GM19193 (cell line): ENCODE measurements around the gene ENOPH1.

Experiments
- POLR2A ChIP-seq: IDR thresholded peaks from 4 replicates; pipeline ENCODE4 v1.6.1; 2011; ENCODE audit not compliant: insufficient read depth, insufficient read length; ENCODE audit errors: extremely low read depth

The ENOPH1 gene

DNA sequence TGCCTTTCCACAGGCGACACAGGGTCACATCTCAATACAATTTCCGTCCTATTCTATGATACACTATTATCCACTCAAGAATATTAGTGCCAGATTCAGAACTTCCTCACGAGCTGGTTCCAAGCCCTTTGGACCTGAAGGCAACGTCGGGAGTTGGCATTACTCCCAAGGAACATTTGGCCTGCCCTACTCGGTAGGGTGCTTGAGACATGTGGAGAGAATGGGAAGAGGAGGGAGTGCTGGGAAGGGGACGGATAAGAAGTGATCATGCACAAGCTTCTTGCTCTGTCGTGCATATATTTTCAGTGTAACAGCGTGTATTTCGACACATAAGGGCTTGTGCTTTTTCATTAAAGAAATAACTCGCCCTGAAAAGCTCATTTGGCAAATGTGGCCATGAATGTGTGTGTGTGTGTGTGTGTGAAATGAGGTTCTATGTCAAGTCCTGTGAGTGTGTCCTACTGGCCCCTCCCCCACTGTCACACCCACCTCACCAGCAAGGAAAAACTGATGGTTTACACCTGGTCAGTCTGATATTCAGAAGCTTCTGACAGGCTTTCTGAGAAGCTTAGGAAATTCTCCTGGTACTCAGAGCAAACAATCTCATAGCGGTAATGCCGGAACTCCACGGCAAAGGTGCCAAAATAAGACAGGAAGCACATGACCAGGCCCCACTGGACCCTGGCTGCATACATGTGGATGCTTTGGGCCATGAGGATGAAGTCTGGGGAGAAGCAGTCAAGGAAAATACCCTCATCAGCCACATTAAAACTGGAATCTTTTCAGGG is 54.8 kb downstream of the ENOPH1 start:
- no peak for TF ChIP-seq POLR2A

- TF ChIP-seq POLR2A = no peak
These were observed 58.7 kb downstream of the ENOPH1 start for GRCh38 chr4:82489076-82489475.

GRCh38 chr4:82489987-82490386 is 59.6 kb downstream of the ENOPH1 start:
- TF ChIP-seq POLR2A = no peak

- no peak for TF ChIP-seq POLR2A
These were observed 61.0 kb downstream of the ENOPH1 start for GRCh38 chr4:82491251-82491960.

- TF ChIP-seq POLR2A = no peak
These were observed 63.5 kb downstream of the ENOPH1 start for GRCh38 chr4:82493721-82494425.

DNA sequence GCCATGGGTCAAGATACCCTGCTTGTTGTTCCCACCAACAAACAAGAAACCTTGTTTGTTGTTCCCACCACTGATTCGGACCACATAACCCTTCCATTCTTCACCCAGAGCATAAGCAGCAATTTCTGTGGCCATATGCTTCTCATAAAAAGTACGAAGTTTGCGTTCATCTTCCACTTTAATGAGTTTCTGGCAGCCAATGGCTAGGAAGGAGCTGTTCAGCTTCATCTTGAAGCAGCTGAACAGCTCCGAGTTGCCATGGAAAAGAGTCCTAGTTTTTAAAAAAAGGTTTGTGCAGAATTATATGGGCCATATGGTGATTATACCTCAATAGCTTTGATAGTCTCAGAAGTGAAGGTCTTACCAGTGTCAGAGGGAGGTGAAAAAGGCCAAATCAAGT is 65.3 kb downstream of the ENOPH1 start:
- no peak for TF ChIP-seq POLR2A

DNA sequence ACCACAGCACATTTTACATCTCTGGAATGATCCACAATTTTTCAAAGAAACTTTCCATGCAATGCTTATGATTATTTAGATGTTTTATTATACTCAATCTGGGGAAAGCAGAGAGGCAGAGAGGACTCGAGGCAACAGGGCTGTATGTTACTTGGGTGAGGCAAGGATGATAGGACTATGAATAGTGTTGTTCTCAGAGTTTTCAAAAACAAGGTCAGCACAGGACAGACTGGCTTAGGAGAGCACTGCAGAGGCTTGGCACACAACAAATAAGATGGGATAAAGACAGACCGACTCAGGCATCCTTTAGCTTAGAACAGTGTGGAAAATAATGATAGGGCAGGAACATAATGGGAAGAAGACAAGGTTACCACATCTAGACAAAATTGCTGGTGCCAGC is 66.0 kb downstream of the ENOPH1 start:
- no peak for TF ChIP-seq POLR2A

DNA sequence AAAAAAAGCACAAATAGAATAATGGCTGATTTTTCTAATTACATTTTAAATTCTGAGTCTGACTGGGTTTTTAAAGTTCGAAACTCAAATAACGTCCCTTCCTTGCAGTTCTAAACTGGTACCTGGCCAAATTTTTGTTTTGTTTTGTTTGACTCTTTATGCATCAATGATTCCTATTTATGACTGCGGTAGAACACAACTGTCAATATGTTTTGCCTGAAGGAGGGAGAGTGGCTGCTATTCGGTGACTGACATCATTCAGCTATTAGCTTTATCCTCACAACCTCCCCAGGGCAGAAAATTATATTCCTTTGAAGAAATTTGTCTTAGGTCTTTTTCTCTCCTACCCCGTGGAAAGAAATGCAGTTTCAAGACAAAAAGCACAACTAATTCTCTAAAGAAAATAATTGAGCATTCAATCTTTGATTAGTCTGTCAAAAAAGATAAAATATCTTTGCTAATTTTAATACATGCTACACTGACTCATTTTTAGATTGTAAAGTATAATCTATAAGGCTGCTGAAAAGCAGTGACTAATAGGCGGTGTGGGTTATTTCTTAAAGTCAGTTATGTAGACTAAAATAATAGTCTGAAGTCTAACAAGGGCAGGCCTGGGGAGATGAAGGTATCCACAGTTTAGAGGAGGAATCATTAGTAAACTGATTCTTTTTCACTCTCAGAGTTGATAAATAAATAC is 69.5 kb downstream of the ENOPH1 start:
- no peak for TF ChIP-seq POLR2A

DNA sequence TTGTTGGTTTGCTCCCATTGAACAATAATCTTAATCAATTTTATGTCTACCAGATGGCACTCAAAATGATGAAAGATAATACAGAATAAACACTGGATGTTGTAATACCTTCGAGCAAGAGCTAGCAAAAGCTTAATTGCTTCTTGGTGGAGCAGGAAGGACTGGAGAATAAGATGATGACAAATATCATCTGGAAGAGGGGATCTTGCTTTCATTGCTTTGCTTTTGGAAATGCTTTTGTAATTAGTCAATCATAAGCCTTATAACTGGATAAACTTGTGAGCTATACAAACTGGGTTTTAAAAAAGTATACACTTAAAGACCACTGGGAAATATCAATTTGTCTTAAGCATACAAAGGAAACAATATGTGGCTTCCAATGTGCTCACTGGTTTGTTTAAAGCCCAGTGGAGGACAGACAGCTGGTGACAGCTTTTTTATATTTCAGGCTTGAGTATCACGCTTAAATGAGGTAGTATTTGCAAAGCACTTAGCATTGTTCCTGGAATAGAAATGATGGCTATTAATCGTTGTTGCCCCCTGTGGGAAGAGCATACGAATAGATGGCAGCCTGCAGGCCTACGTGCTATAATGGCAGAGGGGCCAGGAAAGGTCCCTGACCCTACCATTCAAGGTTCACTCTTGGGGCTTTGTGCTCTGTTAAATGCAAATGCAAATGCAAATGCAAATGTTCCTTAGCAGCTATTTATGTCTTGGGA is 70.2 kb downstream of the ENOPH1 start:
- no peak for TF ChIP-seq POLR2A

DNA sequence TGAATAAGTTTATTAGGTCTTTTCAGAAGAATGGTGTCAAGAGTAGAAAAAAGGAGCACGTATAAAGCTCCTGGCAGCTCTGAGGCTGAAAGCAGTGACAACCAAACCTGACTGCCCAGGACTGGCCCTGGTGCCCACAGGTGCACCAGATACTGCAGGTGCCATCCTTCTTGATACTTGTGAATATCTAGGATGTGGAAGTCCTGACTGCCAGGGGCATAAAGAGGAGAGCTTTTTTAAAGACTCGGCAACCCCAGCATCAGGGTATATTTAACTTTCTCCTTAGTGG is 70.7 kb downstream of the ENOPH1 start:
- TF ChIP-seq POLR2A = no peak

GRCh38 chr4:82508011-82508410 is 77.6 kb downstream of the ENOPH1 start:
- TF ChIP-seq POLR2A = no peak

GRCh38 chr4:82508806-82509428 is 78.5 kb downstream of the ENOPH1 start:
- no peak for TF ChIP-seq POLR2A

GRCh38 chr4:82510216-82510615 is 79.8 kb downstream of the ENOPH1 start:
- TF ChIP-seq POLR2A = no peak
